ENCODE measurements around the gene TTLL4.
"Not testable (repeated sequence)": the region's sequence is repeated elsewhere in the genome, so short reads cannot be mapped to it uniquely, and the experiment has no call there.

TTLL4 gene

GRCh38 chr2:218755567-218756404 is 45.2 kb downstream of the TTLL4 start:
- Histone ChIP-seq H3K27me3 (ENCODE audit: control insufficient read depth in 1 of 2, insufficient read depth in 1 of 2, low read length in 2 of 2) (no peaks in the 10 kb centered on the region), H3K4ac (ENCODE audit: low read depth in 1 of 2, low read length in 2 of 2) (no peak overlapping the region), H3K36me3 (ENCODE audit: control insufficient read depth in 1 of 2, insufficient read depth in 2 of 2, low read depth in 1 of 2, low read length in 2 of 2) (peaks cover 49 to 64% of the 10 kb centered on the region in 2 experiments), H3K18ac (ENCODE audit: low read depth in 1 of 2, low read length in 2 of 2) (no peak overlapping the region), H3K4me2 (ENCODE audit: low read length, poor library complexity, severe bottlenecking) (no peak overlapping the region), H2BK120ac (ENCODE audit: low read depth, low read length) (no peak overlapping the region), H2AFZ (ENCODE audit: low read depth, low read length) (no peak overlapping the region), H4K8ac (ENCODE audit: low read length) (no peak overlapping the region), H3K14ac (ENCODE audit: low read length in 2 of 2) (no peak overlapping the region), H2BK15ac (ENCODE audit: low read depth, poor library complexity, severe bottlenecking) (no peak overlapping the region), H2BK5ac (ENCODE audit: low read depth, low read length, poor library complexity, severe bottlenecking) (no peak overlapping the region), H3K27ac (ENCODE audit: low read length, poor library complexity, severe bottlenecking) (no peak overlapping the region), H3K9me3 (ENCODE audit: control insufficient read depth, low read length) (no peaks in the 10 kb centered on the region), H3K4me3 (ENCODE audit: insufficient read depth in 1 of 2, low read depth in 1 of 2, low read length in 2 of 2) (no peak overlapping the region), H2BK12ac (ENCODE audit: low read length in 2 of 2) (no peak overlapping the region), H3K23ac (ENCODE audit: low read length in 2 of 2) (no peak overlapping the region), H3K9ac (ENCODE audit: low read length) (no peak overlapping the region), H4K91ac (ENCODE audit: low read length) (no peak overlapping the region), H3K79me1 (replicated peaks; ENCODE audit: low read length, poor library complexity, severe bottlenecking) (peaks cover 2% of the 10 kb centered on the region), H3K4me1 (ENCODE audit: control insufficient read depth, insufficient read depth, low read depth, low read length) (no peaks in the 10 kb centered on the region), H2AK5ac (ENCODE audit: low read length, severe bottlenecking) (no peak overlapping the region)
- 97% methylated on average over 9 of the region's 10 CpGs for WGBS
- no peak for DNase-seq

- Histone ChIP-seq H3K18ac (ENCODE audit: low read depth in 1 of 2, low read length in 2 of 2) (no peak overlapping the region), H3K36me3 (ENCODE audit: control insufficient read depth in 1 of 2, insufficient read depth in 2 of 2, low read depth in 1 of 2, low read length in 2 of 2) (peaks cover 47 to 55% of the 10 kb centered on the region in 2 experiments), H3K27me3 (ENCODE audit: control insufficient read depth in 1 of 2, insufficient read depth in 1 of 2, low read length in 2 of 2) (no peaks in the 10 kb centered on the region), H3K9me3 (ENCODE audit: control insufficient read depth, low read length) (no peaks in the 10 kb centered on the region), H3K79me1 (replicated peaks; ENCODE audit: low read length, poor library complexity, severe bottlenecking) (peaks cover 2% of the 10 kb centered on the region), H3K4ac (ENCODE audit: low read depth in 1 of 2, low read length in 2 of 2) (no peak overlapping the region), H3K4me1 (ENCODE audit: control insufficient read depth, insufficient read depth, low read depth, low read length) (no peaks in the 10 kb centered on the region), H3K23ac (ENCODE audit: low read length in 2 of 2) (no peak overlapping the region), H2AK5ac (ENCODE audit: low read length, severe bottlenecking) (no peak overlapping the region), H3K14ac (ENCODE audit: low read length in 2 of 2) (no peak overlapping the region), H2BK120ac (ENCODE audit: low read depth, low read length) (no peak overlapping the region), H3K9ac (ENCODE audit: low read length) (no peak overlapping the region), H2BK15ac (ENCODE audit: low read depth, poor library complexity, severe bottlenecking) (no peak overlapping the region), H3K27ac (ENCODE audit: low read length, poor library complexity, severe bottlenecking) (no peak overlapping the region), H4K91ac (ENCODE audit: low read length) (no peak overlapping the region), H3K4me2 (ENCODE audit: low read length, poor library complexity, severe bottlenecking) (no peak overlapping the region), H2BK5ac (ENCODE audit: low read depth, low read length, poor library complexity, severe bottlenecking) (no peak overlapping the region), H4K8ac (ENCODE audit: low read length) (no peak overlapping the region), H2BK12ac (ENCODE audit: low read length in 2 of 2) (no peak overlapping the region), H3K4me3 (ENCODE audit: insufficient read depth in 1 of 2, low read depth in 1 of 2, low read length in 2 of 2) (no peak overlapping the region), H2AFZ (ENCODE audit: low read depth, low read length) (no peak overlapping the region)
- no peak for DNase-seq
- 90% methylated on average over 6 of the region's 6 CpGs for WGBS
These were observed 46.2 kb downstream of the TTLL4 start for GRCh38 chr2:218756599-218757377.

DNA sequence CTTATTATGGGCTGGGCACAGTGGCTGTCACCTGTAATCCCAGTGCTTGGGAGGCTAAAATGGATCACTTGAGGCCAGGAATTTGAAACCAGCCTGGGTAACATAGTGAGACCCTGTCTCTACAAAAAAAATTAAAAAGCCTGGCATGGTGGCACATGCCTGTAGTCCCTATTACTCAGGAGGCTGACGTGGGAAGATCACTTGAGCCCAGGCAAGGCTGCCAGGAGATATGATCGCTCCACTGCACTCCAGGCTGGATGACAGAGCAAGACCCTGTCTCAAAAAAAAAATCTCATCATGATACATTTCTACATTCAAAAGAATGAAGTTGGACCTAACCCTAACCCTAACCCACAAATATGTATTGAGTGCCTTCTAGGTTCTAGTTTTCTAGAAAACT is 51.2 kb downstream of the TTLL4 start:
- Histone ChIP-seq H2AK5ac (ENCODE audit: low read length, severe bottlenecking) (no peak overlapping the region), H3K4me3 (ENCODE audit: insufficient read depth in 1 of 2, low read depth in 1 of 2, low read length in 2 of 2) (no peak overlapping the region), H4K8ac (ENCODE audit: low read length) (no peak overlapping the region), H3K27ac (ENCODE audit: low read length, poor library complexity, severe bottlenecking) (no peak overlapping the region), H4K91ac (ENCODE audit: low read length) (no peak overlapping the region), H3K23ac (ENCODE audit: low read length in 2 of 2) (no peak overlapping the region), H3K4me2 (ENCODE audit: low read length, poor library complexity, severe bottlenecking) (no peak overlapping the region), H3K27me3 (ENCODE audit: control insufficient read depth in 1 of 2, insufficient read depth in 1 of 2, low read length in 2 of 2) (no peaks in the 10 kb centered on the region), H3K4me1 (ENCODE audit: control insufficient read depth, insufficient read depth, low read depth, low read length) (no peaks in the 10 kb centered on the region), H2BK120ac (ENCODE audit: low read depth, low read length) (no peak overlapping the region), H3K9ac (ENCODE audit: low read length) (no peak overlapping the region), H3K36me3 (ENCODE audit: control insufficient read depth in 1 of 2, insufficient read depth in 2 of 2, low read depth in 1 of 2, low read length in 2 of 2) (peaks cover 8 to 11% of the 10 kb centered on the region in 2 experiments), H2BK12ac (ENCODE audit: low read length in 2 of 2) (no peak overlapping the region), H2AFZ (ENCODE audit: low read depth, low read length) (no peak overlapping the region), H2BK15ac (ENCODE audit: low read depth, poor library complexity, severe bottlenecking) (no peak overlapping the region), H3K9me3 (ENCODE audit: control insufficient read depth, low read length) (no peaks in the 10 kb centered on the region), H3K18ac (ENCODE audit: low read depth in 1 of 2, low read length in 2 of 2) (no peak overlapping the region), H2BK5ac (ENCODE audit: low read depth, low read length, poor library complexity, severe bottlenecking) (no peak overlapping the region), H3K4ac (ENCODE audit: low read depth in 1 of 2, low read length in 2 of 2) (no peak overlapping the region), H3K14ac (ENCODE audit: low read length in 2 of 2) (no peak overlapping the region), H3K79me1 (replicated peaks; ENCODE audit: low read length, poor library complexity, severe bottlenecking) (no peaks in the 10 kb centered on the region)
- no peak for DNase-seq
- WGBS = 97% methylated on average over 2 of the region's 2 CpGs

GRCh38 chr2:218772759-218773158 is 62.1 kb downstream of the TTLL4 start:
- H3K4ac ChIP-seq (ENCODE audit: low read depth in 1 of 2, low read length in 2 of 2); H3K27me3 ChIP-seq (ENCODE audit: control insufficient read depth in 1 of 2, insufficient read depth in 1 of 2, low read length in 2 of 2); H3K27ac ChIP-seq (ENCODE audit: low read length, poor library complexity, severe bottlenecking); H3K18ac ChIP-seq (ENCODE audit: low read depth in 1 of 2, low read length in 2 of 2); H3K4me2 ChIP-seq (ENCODE audit: low read length, poor library complexity, severe bottlenecking); H2BK5ac ChIP-seq (ENCODE audit: low read depth, low read length, poor library complexity, severe bottlenecking); H3K4me3 ChIP-seq (ENCODE audit: insufficient read depth in 1 of 2, low read depth in 1 of 2, low read length in 2 of 2); H2AFZ ChIP-seq (ENCODE audit: low read depth, low read length); H4K8ac ChIP-seq (ENCODE audit: low read length); DNase-seq; H2BK12ac ChIP-seq (ENCODE audit: low read length in 2 of 2); H3K4me1 ChIP-seq (ENCODE audit: control insufficient read depth, insufficient read depth, low read depth, low read length); H3K23ac ChIP-seq (ENCODE audit: low read length in 2 of 2); H3K36me3 ChIP-seq (ENCODE audit: control insufficient read depth in 1 of 2, insufficient read depth in 2 of 2, low read depth in 1 of 2, low read length in 2 of 2); H3K9ac ChIP-seq (ENCODE audit: low read length); H3K79me1 ChIP-seq (replicated peaks; ENCODE audit: low read length, poor library complexity, severe bottlenecking); H2BK15ac ChIP-seq (ENCODE audit: low read depth, poor library complexity, severe bottlenecking); H2AK5ac ChIP-seq (ENCODE audit: low read length, severe bottlenecking); H4K91ac ChIP-seq (ENCODE audit: low read length); H3K14ac ChIP-seq (ENCODE audit: low read length in 2 of 2); H2BK120ac ChIP-seq (ENCODE audit: low read depth, low read length): not testable (repeated sequence)
- H3K9me3 ChIP-seq (ENCODE audit: control insufficient read depth, low read length) = peaks cover 15% of the 10 kb centered on the region
- 96% methylated on average over 5 of the region's 5 CpGs for WGBS
